PC-3 (cell line): ENCODE data around the gene ABCB8. TPM values are rescaled to one million over a fixed set of nuclear protein-coding genes. Genes with fewer than 3 reads are reported as not detected.

ENCODE experiments used
- ATAC-seq: fragments of 200-7000 bp; cut with Tn5 transposase; 2 replicates; pipeline ENCODE4 v1.9.1; 2020; ENCODE audit warnings: mild to moderate bottlenecking, moderate library complexity
- BruUV-seq: library from RNA; stranded (reverse); fragments of 400-500 nt; replicated peaks from 2 replicates; lab custom pipeline; 2021; lab: Mats Ljungman, UMichigan
- CTCF ChIA-PET: fragments of 300-600 bp; sonication (Branson Sonifier 250); formaldehyde crosslinking; loops from one replicate; lab custom pipeline; 2022; ENCODE audit warnings: antibody characterized with exemption; lab: Charles Lee
- POLR2A ChIA-PET: fragments of 300-600 bp; sonication (Branson Sonifier 250); formaldehyde crosslinking; loops from one replicate; lab custom pipeline; 2022; ENCODE audit warnings: antibody characterized with exemption; ENCODE audit not compliant: unreplicated experiment; lab: Charles Lee
- DNase-seq: peaks from one replicate; pipeline ENCODE4 v3.0.0-alpha.2; 2015
- H2AFZ ChIP-seq: fragments of 300-600 bp; sonication (generic); 2 replicates; pipeline ENCODE4 v1.6.0; 2016; ENCODE audit warnings: antibody characterized with exemption, low read length
- H3F3A ChIP-seq: fragments of 300-600 bp; sonication (generic); one replicate; pipeline ENCODE4 v1.6.0; 2017; ENCODE audit warnings: antibody characterized with exemption, low read length, control low read depth, mild to moderate bottlenecking; ENCODE audit not compliant: unreplicated experiment
- H3K27ac ChIP-seq: fragments of 300-600 bp; sonication (generic); 2 replicates; pipeline ENCODE4 v1.5.1; 2016; ENCODE audit warnings: mild to moderate bottlenecking, low read length
- H3K27me3 ChIP-seq: fragments of 300-600 bp; sonication (generic); 2 replicates; pipeline ENCODE4 v1.6.1; 2016; ENCODE audit warnings: low read length, mixed read lengths
- H3K36me3 ChIP-seq: fragments of 300-600 bp; sonication (generic); 2 replicates; pipeline ENCODE4 v1.6.1; 2016; ENCODE audit warnings: low read depth, mixed run types, low read length, mixed read lengths
- H3K4me1 ChIP-seq: fragments of 300-600 bp; sonication (generic); 2 replicates; pipeline ENCODE4 v1.5.1; 2016; ENCODE audit warnings: low read length; ENCODE audit not compliant: insufficient read depth
- H3K4me2 ChIP-seq: fragments of 300-600 bp; sonication (generic); 2 replicates; pipeline ENCODE4 v1.6.0; 2016; ENCODE audit warnings: low read length
- H3K4me3 ChIP-seq: fragments of 300-600 bp; sonication (generic); 2 replicates; pipeline ENCODE4 v1.5.1; 2016; ENCODE audit warnings: mild to moderate bottlenecking, low read length, mixed read lengths
- H3K79me2 ChIP-seq: fragments of 300-600 bp; sonication (generic); 2 replicates; pipeline ENCODE4 v1.6.1; 2017; ENCODE audit warnings: low read length, mixed read lengths
- H3K9ac ChIP-seq: fragments of 300-600 bp; sonication (generic); 2 replicates; pipeline ENCODE4 v1.6.0; 2016; ENCODE audit warnings: mild to moderate bottlenecking, low read length
- H3K9me2 ChIP-seq: fragments of 300-600 bp; sonication (generic); replicated peaks from 2 replicates; pipeline ENCODE4 v1.6.1; 2016; ENCODE audit warnings: mixed run types, low read length, mixed read lengths
- H3K9me3 ChIP-seq: fragments of 300-600 bp; sonication (generic); 2 replicates; pipeline ENCODE4 v1.6.1; 2016; ENCODE audit warnings: low read length, mixed read lengths
- H4K20me1 ChIP-seq: fragments of 300-600 bp; sonication (generic); 2 replicates; pipeline ENCODE4 v1.6.1; 2016; ENCODE audit warnings: low read length, mixed read lengths
- CTCF ChIP-seq: fragments of 300-600 bp; sonication (generic); conservative IDR thresholded peaks from 2 replicates; pipeline ENCODE4 v1.5.1; 2017; ENCODE audit warnings: antibody characterized with exemption, low read depth, mild to moderate bottlenecking, low read length
- EZH2 ChIP-seq: fragments of 300-600 bp; sonication (generic); IDR thresholded peaks from one replicate; pipeline ENCODE4 v1.6.1; 2017; ENCODE audit warnings: antibody characterized with exemption, mild to moderate bottlenecking, low read length; ENCODE audit not compliant: unreplicated experiment
- EZH2phosphoT487 ChIP-seq: fragments of 300-600 bp; sonication (generic); IDR thresholded peaks from 2 replicates; pipeline ENCODE4 v1.6.1; 2018; ENCODE audit warnings: mild to moderate bottlenecking, antibody characterized with exemption, low read length, borderline replicate concordance
- intact Hi-C: fragments of 100-400 bp; cut with micrococcal nuclease; formaldehyde crosslinking; loops from 2 replicates; pipeline ENCODE4 v1.9.0; 2023
- total RNA-seq: library from RNA; depleted of rRNA; stranded (reverse); fragments of >200 nt; gene quantifications from 2 replicates; pipeline ENCODE4 v1.2.3, GENCODE V29; 2014

Gene ABCB8
- total RNA-seq, 1 experiment from 2014 or later = 58.4 TPM

GRCh38 chr7:151082141-151083070 lies 54.2 kb downstream of the ABCB8 start:
- Histone ChIP-seq H2AFZ (peak overlapping the region; percentile 97), H3K4me3 (peak overlapping the region; percentile 91), H3K9me3 (no peaks in the 10 kb centered on the region), H3K9ac (peak overlapping the region; percentile 98), H3K79me2 (peaks cover 48% of the 10 kb centered on the region), H3F3A (no peaks in the 10 kb centered on the region), H3K9me2 (no peaks in the 10 kb centered on the region), H3K27me3 (no peaks in the 10 kb centered on the region), H3K4me1 (peaks cover 42% of the 10 kb centered on the region), H3K27ac (peak overlapping the region; percentile 65), H3K4me2 (peak overlapping the region; percentile 95), H4K20me1 (no peaks in the 10 kb centered on the region), H3K36me3 (no peaks in the 10 kb centered on the region; the same call in 1 of the 2 replicates)
- CTCF ChIA-PET = no interaction called here
- intact Hi-C loops = no loop called here
- ATAC-seq (no peak), DNase-seq (no peak)
- no TSS peak for BruUV-seq
- TF ChIP-seq EZH2phosphoT487 = no peak
- POLR2A ChIA-PET = no interaction called here

- peaks cover 47% of the 10 kb centered on the region for H3K4me1 ChIP-seq
Measured at GRCh38 chr7:151083071-151083823, 55.0 kb downstream of the ABCB8 start, which contains the start of gene TMUB1. Gene TMUB1, minus strand, starts transcription at chr7:151083493. Its CDS starts 930 bp downstream, at chr7:151082563.

More at GRCh38 chr7:151083071-151083823, 55.0 kb downstream of the ABCB8 start, which contains the start of gene TMUB1:
- no peaks in the 10 kb centered on the region; the same call in 1 of the 2 replicates for H3K36me3 ChIP-seq
- peak within 1 kb of the TSS; percentile 91 for H3K4me3 ChIP-seq
- H3K9me2 ChIP-seq = no peaks in the 10 kb centered on the region
- ChIA-PET POLR2A (interaction anchor here (0.7 kb wide), 1 partner anchor 20 kb away, joined by 23 read pairs; no protein-coding TSS in a partner anchor), CTCF (no interaction called here)
- peak within 1 kb of the TSS; percentile 98 for H3K9ac ChIP-seq
- DNase-seq (peak; percentile 49), ATAC-seq (peak; percentile 13)
- H3K79me2 ChIP-seq = peaks cover 55% of the 10 kb centered on the region
- BruUV-seq = no TSS peak
- H2AFZ ChIP-seq = peak within 1 kb of the TSS; percentile 97
- no peak for TF ChIP-seq EZH2phosphoT487
- TF ChIP-seq CTCF = no peak
- TF ChIP-seq EZH2 = no peak
- intact Hi-C loops = no loop called here
- peak within 1 kb of the TSS; percentile 65 for H3K27ac ChIP-seq
- H3K9me3 ChIP-seq = no peaks in the 10 kb centered on the region
- H4K20me1 ChIP-seq = no peaks in the 10 kb centered on the region
- peak within 1 kb of the TSS; percentile 95 for H3K4me2 ChIP-seq
- H3F3A ChIP-seq = no peaks in the 10 kb centered on the region
- H3K27me3 ChIP-seq = no peaks in the 10 kb centered on the region
